ENCODE data around the gene ANKRD11. TPM values are rescaled to one million over a fixed set of nuclear protein-coding genes. Genes with fewer than 3 reads are reported as not detected.

The ANKRD11 gene
- total RNA-seq, 1 experiment from 2014 or later, result 297 TPM

DNA sequence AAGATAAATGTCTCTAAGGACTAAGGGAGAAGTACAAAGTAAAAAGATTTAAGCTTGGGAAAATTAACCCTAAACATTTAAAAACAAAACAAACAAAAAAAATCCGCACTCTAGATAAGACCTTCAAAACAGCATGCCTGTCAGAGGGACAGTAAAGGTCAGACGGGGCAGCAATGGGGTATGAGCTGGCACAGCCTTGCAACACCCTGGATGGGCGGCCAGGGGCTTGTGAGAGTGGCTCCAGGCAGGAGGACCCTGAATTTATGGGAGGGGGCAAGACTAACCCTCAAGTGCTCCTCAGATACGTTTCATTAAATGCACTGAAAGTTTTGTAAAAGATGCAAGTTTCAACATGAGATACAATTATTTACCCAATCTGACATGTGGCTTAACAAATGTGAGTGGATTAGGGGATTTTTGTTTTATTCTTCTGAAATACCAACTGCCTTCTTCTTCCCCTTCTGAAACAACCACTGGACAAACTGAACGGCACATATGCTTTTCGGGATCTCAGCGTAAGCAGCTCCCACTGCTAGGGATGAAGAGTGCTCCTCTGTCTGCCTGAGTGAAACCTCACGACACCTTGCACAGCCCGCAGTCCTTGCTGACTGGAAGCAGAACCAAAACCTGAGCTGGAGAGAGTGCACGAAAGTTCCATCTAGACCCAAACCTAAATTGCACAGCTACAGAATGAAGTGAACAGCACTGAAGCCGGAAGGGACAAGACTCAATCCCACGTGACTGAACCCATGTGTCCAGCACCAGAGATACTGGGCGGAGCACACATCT, 128.4 kb downstream of the ANKRD11 start:
- H3K9me3 ChIP-seq, result no peaks in the 10 kb centered on the region
- H3K4me1 Mint-ChIP-seq (ENCODE audit: low read depth, unreplicated experiment), result peaks cover 67% of the 10 kb centered on the region
- TF ChIP-seq CTCF (IDR thresholded peaks at IDR 0.05; ENCODE audit: insufficient read depth in 1 of 2, low read depth in 1 of 2, low read length in 1 of 2, severe bottlenecking in 1 of 2, unreplicated experiment in 1 of 2), result no peak
- POLR2A ChIA-PET, result interaction anchor here (0.6 kb wide), 1 partner anchor 16 kb away, joined by 6 read pairs; no protein-coding TSS in a partner anchor
- H3K4me1 ChIP-seq, result peaks cover 65% of the 10 kb centered on the region
- H3K9me3 Mint-ChIP-seq (ENCODE audit: unreplicated experiment), result no peaks in the 10 kb centered on the region
- H3K27me3 ChIP-seq (replicated peaks; ENCODE audit: control insufficient read depth, insufficient read depth, low read length), result no peaks in the 10 kb centered on the region
- no peak overlapping the region for H3K4me3 Mint-ChIP-seq (ENCODE audit: unreplicated experiment)
- H3K36me3 Mint-ChIP-seq (ENCODE audit: insufficient read depth, unreplicated experiment), result peaks cover 97% of the 10 kb centered on the region
- no peak overlapping the region for H3K4me3 ChIP-seq (ENCODE audit: low read depth, low read length)
- peak overlapping the region; percentile 68 for H3K27ac Mint-ChIP-seq (ENCODE audit: unreplicated experiment)
- no peaks in the 10 kb centered on the region for H3K27me3 Mint-ChIP-seq (ENCODE audit: insufficient read depth, unreplicated experiment)
- no peaks in the 10 kb centered on the region for H3K36me3 ChIP-seq (ENCODE audit: control insufficient read depth, insufficient read depth, low read length)
- CTCF ChIA-PET, result interaction anchor here (1.5 kb wide), 1 partner anchor 16 kb away, joined by 3 read pairs; no protein-coding TSS in a partner anchor
- no peak for DNase-seq
- intact Hi-C loops (cut with micrococcal nuclease; ENCODE audit: unreplicated experiment), result no loop called here
- no TSS peak for BruUV-seq (replicated peaks)

DNA sequence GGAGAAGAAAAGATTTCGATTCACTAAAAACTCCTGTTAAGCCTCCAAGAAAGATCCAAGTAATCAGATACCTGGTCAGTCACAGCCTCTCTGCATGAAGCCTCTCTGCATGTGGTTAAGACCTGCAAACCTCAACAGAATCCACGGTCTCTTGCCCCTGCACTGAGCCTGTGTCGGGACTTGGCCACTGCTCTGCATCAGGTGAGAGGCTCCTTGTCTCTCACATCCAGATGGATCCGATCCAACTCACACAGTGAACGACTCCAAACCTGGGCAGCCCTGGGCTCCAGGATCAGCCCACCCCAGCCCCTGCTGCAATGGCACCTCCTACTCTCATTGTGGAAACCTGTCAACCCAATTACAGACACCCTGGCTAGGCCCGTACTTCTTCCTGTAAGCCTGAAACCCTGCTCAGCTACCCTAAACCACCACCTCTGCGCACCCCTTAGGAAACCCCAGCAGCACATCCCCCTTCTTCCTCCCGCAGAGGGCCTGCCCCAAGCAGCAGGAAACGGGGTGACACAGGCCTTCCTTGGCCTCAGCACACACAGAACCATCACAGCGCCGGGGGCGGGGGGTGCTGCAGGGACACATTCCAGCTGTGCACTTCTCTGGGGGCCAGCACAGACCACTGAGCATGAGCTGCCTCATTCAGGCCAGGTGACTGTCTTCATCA, 129.5 kb downstream of the ANKRD11 start:
- no peak for TF ChIP-seq CTCF (IDR thresholded peaks at IDR 0.05; ENCODE audit: insufficient read depth in 1 of 2, low read depth in 1 of 2, low read length in 1 of 2, severe bottlenecking in 1 of 2, unreplicated experiment in 1 of 2)
- Mint-ChIP-seq H3K27me3 (ENCODE audit: insufficient read depth, unreplicated experiment) (no peaks in the 10 kb centered on the region), H3K4me1 (ENCODE audit: low read depth, unreplicated experiment) (peaks cover 57% of the 10 kb centered on the region), H3K36me3 (ENCODE audit: insufficient read depth, unreplicated experiment) (peaks cover 95% of the 10 kb centered on the region), H3K4me3 (ENCODE audit: unreplicated experiment) (no peak overlapping the region), H3K9me3 (ENCODE audit: unreplicated experiment) (no peaks in the 10 kb centered on the region), H3K27ac (ENCODE audit: unreplicated experiment) (peak overlapping the region; percentile 68)
- no peak for DNase-seq
- no TSS peak for BruUV-seq (replicated peaks)
- Histone ChIP-seq H3K27me3 (replicated peaks; ENCODE audit: control insufficient read depth, insufficient read depth, low read length) (no peaks in the 10 kb centered on the region), H3K4me1 (peaks cover 58% of the 10 kb centered on the region), H3K4me3 (ENCODE audit: low read depth, low read length) (no peak overlapping the region), H3K36me3 (ENCODE audit: control insufficient read depth, insufficient read depth, low read length) (no peaks in the 10 kb centered on the region), H3K9me3 (no peaks in the 10 kb centered on the region)
- intact Hi-C loops (cut with micrococcal nuclease; ENCODE audit: unreplicated experiment), result no loop called here
- ChIA-PET POLR2A (interaction anchor here (0.6 kb wide), 1 partner anchor 15 kb away, joined by 6 read pairs; no protein-coding TSS in a partner anchor), CTCF (no interaction called here)

- Mint-ChIP-seq H3K9me3 (ENCODE audit: unreplicated experiment) (no peaks in the 10 kb centered on the region), H3K36me3 (ENCODE audit: insufficient read depth, unreplicated experiment) (peaks cover 96% of the 10 kb centered on the region)
Measured at GRCh38 chr16:89359264-89360147, 130.9 kb downstream of the ANKRD11 start.

More at GRCh38 chr16:89359264-89360147, 130.9 kb downstream of the ANKRD11 start:
- no peaks in the 10 kb centered on the region for H3K36me3 ChIP-seq (ENCODE audit: control insufficient read depth, insufficient read depth, low read length)
- Mint-ChIP-seq H3K4me1 (ENCODE audit: low read depth, unreplicated experiment) (peaks cover 54% of the 10 kb centered on the region), H3K4me3 (ENCODE audit: unreplicated experiment) (no peak overlapping the region), H3K27me3 (ENCODE audit: insufficient read depth, unreplicated experiment) (no peaks in the 10 kb centered on the region), H3K27ac (ENCODE audit: unreplicated experiment) (peak overlapping the region; percentile 68)
- POLR2A ChIA-PET, result interaction anchor here (0.6 kb wide), 1 partner anchor 298 kb away, joined by 3 read pairs; no protein-coding TSS in a partner anchor
- no peak for TF ChIP-seq CTCF (IDR thresholded peaks at IDR 0.05; ENCODE audit: insufficient read depth in 1 of 2, low read depth in 1 of 2, low read length in 1 of 2, severe bottlenecking in 1 of 2, unreplicated experiment in 1 of 2)
- no peaks in the 10 kb centered on the region for H3K9me3 ChIP-seq
- intact Hi-C loops (cut with micrococcal nuclease; ENCODE audit: unreplicated experiment), result no loop called here
- peaks cover 44% of the 10 kb centered on the region for H3K4me1 ChIP-seq
- no peak overlapping the region for H3K4me3 ChIP-seq (ENCODE audit: low read depth, low read length)
- CTCF ChIA-PET, result no interaction called here
- no peak for DNase-seq
- no peaks in the 10 kb centered on the region for H3K27me3 ChIP-seq (replicated peaks; ENCODE audit: control insufficient read depth, insufficient read depth, low read length)
- BruUV-seq (replicated peaks), result no TSS peak

Data from Caco-2 (cell line).